ENCODE results near the gene MRTFA.

DNA sequence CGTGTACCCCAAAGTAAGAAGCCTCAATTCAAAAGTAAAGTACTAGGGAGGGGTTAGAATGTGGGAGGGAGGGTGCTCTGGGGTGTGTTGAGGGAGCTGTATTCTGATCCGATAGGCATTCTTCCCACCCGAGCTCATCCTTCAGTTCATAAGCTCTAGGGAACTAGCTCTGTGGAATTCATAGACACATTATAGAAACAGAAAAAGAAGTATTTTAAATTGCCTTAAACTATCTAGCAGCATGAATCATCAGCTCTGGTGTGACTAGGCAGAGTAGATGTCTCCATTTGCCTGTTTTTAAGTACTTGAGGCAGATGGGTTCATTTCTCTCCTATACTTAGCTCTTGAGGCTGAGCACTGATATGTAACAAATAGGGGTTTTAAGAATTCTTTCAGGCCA, 273.5 kb downstream of the MRTFA start:
- TF ChIP-seq, protein P1, sequence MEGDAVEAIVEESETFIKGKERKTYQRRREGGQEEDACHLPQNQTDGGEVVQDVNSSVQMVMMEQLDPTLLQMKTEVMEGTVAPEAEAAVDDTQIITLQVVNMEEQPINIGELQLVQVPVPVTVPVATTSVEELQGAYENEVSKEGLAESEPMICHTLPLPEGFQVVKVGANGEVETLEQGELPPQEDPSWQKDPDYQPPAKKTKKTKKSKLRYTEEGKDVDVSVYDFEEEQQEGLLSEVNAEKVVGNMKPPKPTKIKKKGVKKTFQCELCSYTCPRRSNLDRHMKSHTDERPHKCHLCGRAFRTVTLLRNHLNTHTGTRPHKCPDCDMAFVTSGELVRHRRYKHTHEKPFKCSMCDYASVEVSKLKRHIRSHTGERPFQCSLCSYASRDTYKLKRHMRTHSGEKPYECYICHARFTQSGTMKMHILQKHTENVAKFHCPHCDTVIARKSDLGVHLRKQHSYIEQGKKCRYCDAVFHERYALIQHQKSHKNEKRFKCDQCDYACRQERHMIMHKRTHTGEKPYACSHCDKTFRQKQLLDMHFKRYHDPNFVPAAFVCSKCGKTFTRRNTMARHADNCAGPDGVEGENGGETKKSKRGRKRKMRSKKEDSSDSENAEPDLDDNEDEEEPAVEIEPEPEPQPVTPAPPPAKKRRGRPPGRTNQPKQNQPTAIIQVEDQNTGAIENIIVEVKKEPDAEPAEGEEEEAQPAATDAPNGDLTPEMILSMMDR (IDR thresholded peaks at IDR 0.05) = no peak
- TF ChIP-seq POLR2A (IDR thresholded peaks at IDR 0.05) = no peak

Data from lower leg skin (tissue), 3 donors.